OCI-LY1 (cell line): ENCODE measurements around the gene MINK1.

ENCODE experiments used
- CTCF ChIP-seq: fragments of 200-600 bp; sonication (generic), shearing (Covaris generic); IDR thresholded peaks from 2 replicates; pipeline ENCODE4 v1.5.1; 2017; ENCODE audit warnings: mild to moderate bottlenecking, antibody characterized with exemption, low read length, moderate library complexity, mixed read lengths
- EZH2 ChIP-seq: fragments of 200-600 bp; sonication (generic), shearing (Covaris generic); IDR thresholded peaks from 2 replicates; pipeline ENCODE4 v1.8.0; 2017; ENCODE audit warnings: borderline replicate concordance, mixed run types, mild to moderate bottlenecking, antibody characterized with exemption, low read length, moderate library complexity, mixed read lengths

DNA sequence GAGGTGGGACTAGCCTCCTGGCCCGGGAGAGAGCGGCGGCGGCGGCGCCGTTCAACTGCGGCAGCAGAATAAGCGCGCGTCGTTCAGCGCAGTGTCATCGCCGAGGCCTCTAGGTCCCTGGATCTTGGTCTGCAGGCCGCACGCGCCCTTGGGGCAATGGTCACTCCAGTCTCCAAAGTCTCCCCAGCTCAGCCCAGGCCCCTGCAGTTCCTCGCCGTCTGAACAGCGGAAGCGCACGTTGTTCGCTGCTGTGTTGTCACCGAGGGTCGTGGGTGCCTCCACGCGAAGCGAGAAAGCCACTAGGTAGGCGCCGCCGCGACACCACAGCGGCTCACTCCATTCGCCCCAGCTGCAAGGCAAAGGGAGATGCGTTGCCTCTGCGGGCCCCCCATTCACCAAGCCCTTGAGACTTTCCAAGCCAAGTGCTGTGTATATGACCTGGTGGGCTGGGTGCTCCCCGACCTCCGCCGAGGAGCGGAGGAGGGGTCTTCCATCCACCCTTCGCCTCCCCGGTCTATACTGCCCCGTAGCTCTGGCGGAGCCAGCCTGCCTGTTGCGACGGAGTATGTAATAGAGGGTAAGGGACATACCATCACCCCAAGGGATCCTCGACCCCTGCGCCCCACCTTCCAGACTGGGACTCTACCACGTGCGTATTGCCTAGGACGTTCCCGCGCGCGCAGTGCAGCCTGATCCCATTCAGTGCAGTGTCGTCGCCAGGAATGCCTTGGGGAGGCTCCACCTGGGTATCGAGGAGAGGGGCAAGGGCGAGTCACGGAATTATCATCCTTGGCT, 47.6 kb upstream of the MINK1 start:
- TF ChIP-seq CTCF (no peak), EZH2 (no peak)
